ELF-1 (cell line): Measurements from ENCODE around the gene CDH4.

ENCODE experiments used
- DNase-seq: peaks from one replicate; pipeline ENCODE4 v3.0.0-alpha.2; 2016; ENCODE audit warnings: low read depth, low spot score

CDH4 gene

GRCh38 chr20:61888101-61888865 is 636.2 kb downstream of the CDH4 start:
- DNase-seq: no peak

GRCh38 chr20:61889659-61890058 is 637.6 kb downstream of the CDH4 start:
- no peak for DNase-seq

- no peak for DNase-seq
Measured at GRCh38 chr20:61890210-61890609, 638.1 kb downstream of the CDH4 start.

- no peak for DNase-seq
Measured at GRCh38 chr20:61891476-61891875, 639.4 kb downstream of the CDH4 start.

GRCh38 chr20:61891916-61892649 is 640.0 kb downstream of the CDH4 start:
- DNase-seq: no peak

- DNase-seq: no peak
Measured at GRCh38 chr20:61895016-61895415, 643.0 kb downstream of the CDH4 start.

- no peak for DNase-seq
Measured at GRCh38 chr20:61895686-61896057, 643.6 kb downstream of the CDH4 start.

GRCh38 chr20:61896058-61896961 is 644.2 kb downstream of the CDH4 start:
- peak; percentile 71 for DNase-seq

GRCh38 chr20:61897401-61898295 is 645.6 kb downstream of the CDH4 start:
- no peak for DNase-seq

GRCh38 chr20:61898405-61898804 is 646.3 kb downstream of the CDH4 start:
- no peak for DNase-seq

- DNase-seq: no peak
Measured at GRCh38 chr20:61900011-61900944, 648.2 kb downstream of the CDH4 start.

GRCh38 chr20:61900945-61901293 is 648.9 kb downstream of the CDH4 start:
- DNase-seq: no peak

- no peak for DNase-seq
Measured at GRCh38 chr20:61901392-61902220, 649.5 kb downstream of the CDH4 start.

- DNase-seq: no peak
Measured at GRCh38 chr20:61902221-61902869, 650.3 kb downstream of the CDH4 start.

- DNase-seq: peak; percentile 31
Measured at GRCh38 chr20:61903575-61904340, 651.7 kb downstream of the CDH4 start.

GRCh38 chr20:61904456-61904855 is 652.4 kb downstream of the CDH4 start:
- DNase-seq: no peak

GRCh38 chr20:61905781-61906523 is 653.9 kb downstream of the CDH4 start:
- DNase-seq: no peak
